ENCODE measurements around the gene FSTL4.
A peak's percentile ranks its signal among the peaks of the same experiment; 100 is the strongest.

The FSTL4 gene

GRCh38 chr5:133381041-133381440, 231.3 kb downstream of the FSTL4 start:
- Histone ChIP-seq H3K27me3 (no peaks in the 10 kb centered on the region), H3K9ac (no peak overlapping the region), H3K4me3 (no peak overlapping the region), H3K36me3 (no peaks in the 10 kb centered on the region), H3K27ac (no peak overlapping the region), H3K4me2 (no peak overlapping the region), H4K20me1 (no peaks in the 10 kb centered on the region), H3K9me3 (peaks cover 16% of the 10 kb centered on the region), H3K4me1 (no peaks in the 10 kb centered on the region)
- no peak for TF ChIP-seq Cebpa-rat (IDR thresholded peaks at IDR 0.05)

GRCh38 chr5:133377736-133378135, 234.6 kb downstream of the FSTL4 start:
- Histone ChIP-seq H3K27me3 (no peaks in the 10 kb centered on the region), H3K36me3 (no peaks in the 10 kb centered on the region), H3K9me3 (peaks cover 16% of the 10 kb centered on the region), H3K4me2 (no peak overlapping the region), H4K20me1 (no peaks in the 10 kb centered on the region), H3K27ac (no peak overlapping the region), H3K4me1 (no peaks in the 10 kb centered on the region), H3K4me3 (no peak overlapping the region), H3K9ac (no peak overlapping the region)
- no peak for TF ChIP-seq Cebpa-rat (IDR thresholded peaks at IDR 0.05)

DNA sequence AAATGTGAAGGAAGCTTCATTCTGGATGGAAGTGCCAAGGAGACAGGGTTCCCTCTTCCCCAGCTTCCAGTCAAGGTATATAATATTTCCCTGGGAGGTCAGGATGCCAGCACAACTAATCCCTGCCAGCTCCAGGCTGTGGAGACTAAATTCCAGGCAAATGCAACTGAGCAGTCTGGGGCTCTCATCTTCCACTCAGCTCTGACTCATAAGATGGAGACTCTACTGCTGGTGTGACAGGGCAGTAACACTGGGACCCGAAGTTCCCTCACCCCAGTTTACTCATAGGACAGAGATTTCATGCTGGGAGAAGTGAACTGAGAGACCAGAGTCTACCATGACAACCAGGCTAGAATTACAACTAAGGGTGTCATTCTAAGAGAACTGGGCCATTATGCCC, 235.4 kb downstream of the FSTL4 start:
- H3K4me3 ChIP-seq, result no peak overlapping the region
- no peaks in the 10 kb centered on the region for H4K20me1 ChIP-seq
- no peak overlapping the region for H3K4me2 ChIP-seq

DNA sequence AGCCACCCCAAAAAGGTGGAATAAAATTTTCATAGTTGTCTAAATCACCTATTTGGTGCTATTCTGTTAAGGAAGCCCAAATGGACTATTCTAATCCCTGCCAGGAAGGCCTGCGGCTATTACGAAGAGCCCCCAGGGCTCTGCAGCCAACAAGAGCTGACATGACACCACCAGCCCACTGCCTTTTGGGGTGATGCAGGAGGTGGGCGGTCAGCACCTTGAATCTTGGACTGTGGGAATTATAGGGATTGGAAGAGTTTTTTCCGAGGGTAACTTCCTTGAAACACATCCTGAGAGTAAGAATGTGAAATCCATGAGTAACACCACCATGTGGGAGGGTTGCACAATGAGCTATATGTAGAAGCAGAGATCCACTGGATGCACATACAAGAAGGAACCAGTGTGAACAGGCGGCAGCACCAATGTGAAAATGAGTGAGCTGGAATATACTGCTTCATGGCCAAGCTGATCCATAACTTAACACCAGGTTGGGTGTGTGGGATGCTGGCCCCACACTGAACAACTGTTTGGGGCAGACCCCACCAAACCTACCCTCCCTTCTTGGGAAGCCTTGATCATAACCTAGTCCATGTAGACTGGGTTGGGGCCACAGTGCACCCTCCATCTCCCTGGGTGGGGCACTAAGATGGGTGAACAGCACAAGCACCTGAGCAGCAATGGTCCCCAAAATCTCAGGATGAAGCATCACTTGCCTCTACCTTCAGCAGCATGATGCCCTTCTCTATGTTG, 239.0 kb downstream of the FSTL4 start:
- TF ChIP-seq Cebpa-rat (IDR thresholded peaks at IDR 0.05), result no peak
- Histone ChIP-seq H3K4me2 (no peak overlapping the region), H3K27me3 (no peaks in the 10 kb centered on the region), H3K36me3 (no peaks in the 10 kb centered on the region), H3K9ac (no peak overlapping the region), H3K4me3 (no peak overlapping the region), H3K27ac (no peak overlapping the region), H4K20me1 (no peaks in the 10 kb centered on the region), H3K4me1 (peaks cover 13% of the 10 kb centered on the region), H3K9me3 (peaks cover 16% of the 10 kb centered on the region)

More for the DNA sequence above, 235.4 kb downstream of the FSTL4 start:
- no peak overlapping the region for H3K9ac ChIP-seq
- H3K27ac ChIP-seq, result no peak overlapping the region
- H3K4me1 ChIP-seq, result peaks cover under 1% of the 10 kb centered on the region; the same call in 1 of the 2 replicates
- peaks cover 16% of the 10 kb centered on the region for H3K9me3 ChIP-seq
- no peaks in the 10 kb centered on the region for H3K27me3 ChIP-seq
- TF ChIP-seq Cebpa-rat (IDR thresholded peaks at IDR 0.05), result no peak
- no peaks in the 10 kb centered on the region for H3K36me3 ChIP-seq

DNA sequence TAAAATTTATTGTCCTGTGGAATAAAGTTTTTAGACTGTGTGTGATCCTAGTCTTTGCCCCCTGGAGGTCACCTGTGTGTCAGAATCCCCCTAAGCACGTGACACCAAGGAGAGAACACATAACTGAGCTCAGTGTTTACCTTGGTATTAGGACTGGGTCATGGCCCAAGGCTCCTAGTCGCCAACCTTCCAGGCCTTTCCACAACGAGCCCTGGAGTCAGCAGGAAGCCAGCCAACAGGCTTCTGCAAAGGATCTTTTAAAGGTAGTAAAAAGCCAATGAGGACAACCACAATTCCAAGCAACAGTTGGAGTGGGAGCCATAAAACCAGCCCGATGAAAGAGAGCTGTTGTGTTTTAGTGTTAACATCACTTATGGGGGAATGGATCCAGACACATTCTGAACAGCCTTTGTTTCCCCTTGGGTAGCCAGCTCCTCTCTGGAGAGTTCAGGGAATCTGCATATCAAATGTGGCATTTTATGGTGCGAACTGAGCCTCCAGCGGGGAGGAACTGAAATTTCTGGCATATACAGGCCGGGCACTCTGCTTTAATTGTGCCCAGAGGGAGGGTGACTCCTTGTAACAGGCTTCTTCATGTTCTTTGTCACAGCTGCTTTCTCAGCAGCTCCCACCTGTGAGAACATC, 239.9 kb downstream of the FSTL4 start:
- Histone ChIP-seq H3K4me1 (peaks cover 13% of the 10 kb centered on the region), H4K20me1 (no peaks in the 10 kb centered on the region), H3K36me3 (no peaks in the 10 kb centered on the region), H3K4me3 (no peak overlapping the region), H3K4me2 (no peak overlapping the region), H3K9ac (no peak overlapping the region), H3K27me3 (no peaks in the 10 kb centered on the region), H3K27ac (no peak overlapping the region), H3K9me3 (peaks cover 10% of the 10 kb centered on the region)
- no peak for TF ChIP-seq Cebpa-rat (IDR thresholded peaks at IDR 0.05)

- Histone ChIP-seq H3K4me1 (peaks cover 13% of the 10 kb centered on the region), H3K9me3 (peaks cover 2% of the 10 kb centered on the region; the same call in 1 of the 2 replicates), H3K27me3 (no peaks in the 10 kb centered on the region), H4K20me1 (no peaks in the 10 kb centered on the region), H3K4me3 (no peak overlapping the region), H3K9ac (no peak overlapping the region), H3K27ac (no peak overlapping the region), H3K4me2 (peak overlapping the region; percentile 43), H3K36me3 (no peaks in the 10 kb centered on the region)
- TF ChIP-seq Cebpa-rat (IDR thresholded peaks at IDR 0.05), result no peak
These were observed 240.8 kb downstream of the FSTL4 start for GRCh38 chr5:133371371-133372155.

DNA sequence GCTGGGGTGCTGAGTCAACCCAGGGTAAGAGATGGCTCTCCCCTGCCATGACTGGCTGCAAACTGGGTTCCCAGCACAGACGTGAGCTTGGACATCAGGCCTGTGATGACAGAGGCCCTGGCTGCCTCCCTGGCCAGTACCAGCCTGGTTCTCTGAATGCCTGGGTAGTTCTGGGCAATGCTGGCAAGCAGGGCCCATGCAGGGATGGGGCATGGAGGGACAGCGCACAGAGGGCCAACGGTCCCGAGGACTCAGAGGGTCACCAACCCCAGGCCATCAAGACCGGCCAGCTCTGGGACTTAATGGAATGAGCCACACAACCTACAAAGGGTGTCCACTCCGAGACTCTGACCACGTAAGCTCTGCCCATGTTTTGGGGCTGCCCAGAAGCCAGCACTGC, 241.4 kb downstream of the FSTL4 start:
- Histone ChIP-seq H3K4me1 (peaks cover 13% of the 10 kb centered on the region), H3K36me3 (no peaks in the 10 kb centered on the region), H3K9me3 (no peaks in the 10 kb centered on the region), H4K20me1 (no peaks in the 10 kb centered on the region), H3K4me2 (peak overlapping the region; percentile 43; the same call in 1 of the 2 replicates), H3K27ac (no peak overlapping the region), H3K9ac (no peak overlapping the region), H3K4me3 (no peak overlapping the region), H3K27me3 (no peaks in the 10 kb centered on the region)
- TF ChIP-seq Cebpa-rat (IDR thresholded peaks at IDR 0.05), result no peak

- H3K4me2 ChIP-seq, result no peak overlapping the region
- no peaks in the 10 kb centered on the region for H3K27me3 ChIP-seq
- no peaks in the 10 kb centered on the region for H3K9me3 ChIP-seq
- H3K4me3 ChIP-seq, result no peak overlapping the region
- TF ChIP-seq Cebpa-rat (IDR thresholded peaks at IDR 0.05), result no peak
- H3K36me3 ChIP-seq, result no peaks in the 10 kb centered on the region
- H3K4me1 ChIP-seq, result peaks cover 13% of the 10 kb centered on the region
- no peak overlapping the region for H3K9ac ChIP-seq
- H3K27ac ChIP-seq, result no peak overlapping the region
- no peaks in the 10 kb centered on the region for H4K20me1 ChIP-seq
These were observed 242.1 kb downstream of the FSTL4 start for GRCh38 chr5:133370036-133370831.
